Activated T-cell treated with anti-CD3 and anti-CD28 coated beads for 24 hours (primary cell): ENCODE measurements around the gene MRPL45.
A peak's percentile ranks its signal among the peaks of the same experiment; 100 is the strongest.

Source experiments
- DNase-seq: peaks from one replicate; pipeline ENCODE4 v3.0.0-alpha.2; 2020; ENCODE audit warnings: low read depth

The MRPL45 gene

GRCh38 chr17:38325221-38325851 is 28.4 kb downstream of the MRPL45 start:
- no peak for DNase-seq

DNA sequence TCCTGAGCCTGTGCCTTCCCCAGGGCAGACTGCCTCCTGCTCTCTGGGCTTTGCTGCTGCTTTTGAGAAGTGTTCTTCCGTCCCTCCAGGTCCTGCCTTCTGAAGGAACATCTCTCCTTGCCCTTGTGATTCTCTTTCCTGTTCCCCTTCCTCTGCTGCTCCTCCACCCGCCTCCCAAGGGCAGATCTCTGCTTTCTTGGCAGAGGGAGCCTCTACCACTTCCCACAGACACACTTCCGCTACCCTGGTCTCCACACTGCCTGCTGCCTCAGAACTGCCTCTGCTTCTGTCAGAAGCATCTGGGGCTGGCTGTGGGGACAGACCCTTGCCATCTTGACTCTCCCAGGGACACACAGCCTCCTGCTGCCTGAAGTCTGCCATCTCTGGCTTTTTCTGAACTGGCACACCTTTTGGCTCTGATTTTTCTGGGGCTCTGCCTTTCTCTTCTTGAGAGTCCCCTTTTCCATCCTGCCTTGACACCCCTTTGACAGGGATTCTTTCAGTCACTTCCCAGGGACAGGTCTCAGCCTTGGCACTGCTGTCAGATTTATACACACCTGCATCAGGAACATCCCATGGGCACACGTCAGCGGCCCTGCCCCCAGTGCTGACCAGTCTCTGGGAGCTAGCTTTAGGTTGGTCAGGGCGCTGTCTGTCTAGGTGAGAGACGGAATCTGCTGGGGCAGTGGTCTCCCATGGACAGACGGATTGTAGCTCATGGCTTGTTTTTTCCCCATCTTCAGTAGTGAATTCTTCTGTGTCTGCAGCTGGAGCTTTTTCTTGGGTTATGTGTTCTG is 30.2 kb downstream of the MRPL45 start:
- DNase-seq, result no peak

DNA sequence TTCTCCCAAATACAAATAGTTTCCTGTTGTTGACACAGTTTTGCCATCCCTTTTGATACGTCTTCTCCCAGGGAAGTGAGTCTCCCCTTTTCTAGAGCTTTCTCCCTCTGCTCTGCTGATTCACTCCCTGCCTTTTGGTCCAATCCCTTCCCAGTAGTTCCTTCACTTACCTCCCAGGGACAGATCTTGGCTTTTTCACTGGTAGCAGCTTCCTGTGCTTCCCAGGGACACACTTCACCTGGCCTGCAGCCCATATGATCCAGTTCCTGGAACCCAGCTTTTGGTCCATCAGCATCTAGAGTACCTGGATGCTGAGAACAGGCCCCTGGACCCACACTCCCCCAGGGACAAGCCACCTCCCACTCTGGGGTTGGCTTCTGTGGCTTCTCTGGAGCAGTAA is 31.0 kb downstream of the MRPL45 start:
- DNase-seq, result no peak

DNA sequence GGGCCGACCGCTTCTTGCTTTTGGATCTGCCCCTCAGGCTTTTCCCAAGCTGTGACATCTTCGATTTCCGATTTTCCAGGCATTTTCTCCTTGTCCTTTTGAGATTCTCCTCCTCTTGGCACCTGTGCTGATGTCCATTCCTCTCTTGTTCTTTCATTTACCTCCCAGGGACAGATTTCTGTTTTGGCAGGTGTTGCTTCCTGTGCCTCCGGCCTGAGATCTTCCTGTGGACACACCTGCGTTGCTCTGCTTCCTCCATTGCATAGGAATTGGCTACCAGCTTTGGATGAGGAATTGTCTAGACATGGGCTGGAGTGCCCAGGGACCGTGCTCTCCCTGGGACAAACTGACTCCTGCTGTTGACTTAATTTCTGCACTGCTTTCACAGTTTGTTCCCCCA is 31.7 kb downstream of the MRPL45 start:
- DNase-seq, result no peak

- no peak for DNase-seq
Measured at GRCh38 chr17:38329284-38329683, 32.3 kb downstream of the MRPL45 start.

DNA sequence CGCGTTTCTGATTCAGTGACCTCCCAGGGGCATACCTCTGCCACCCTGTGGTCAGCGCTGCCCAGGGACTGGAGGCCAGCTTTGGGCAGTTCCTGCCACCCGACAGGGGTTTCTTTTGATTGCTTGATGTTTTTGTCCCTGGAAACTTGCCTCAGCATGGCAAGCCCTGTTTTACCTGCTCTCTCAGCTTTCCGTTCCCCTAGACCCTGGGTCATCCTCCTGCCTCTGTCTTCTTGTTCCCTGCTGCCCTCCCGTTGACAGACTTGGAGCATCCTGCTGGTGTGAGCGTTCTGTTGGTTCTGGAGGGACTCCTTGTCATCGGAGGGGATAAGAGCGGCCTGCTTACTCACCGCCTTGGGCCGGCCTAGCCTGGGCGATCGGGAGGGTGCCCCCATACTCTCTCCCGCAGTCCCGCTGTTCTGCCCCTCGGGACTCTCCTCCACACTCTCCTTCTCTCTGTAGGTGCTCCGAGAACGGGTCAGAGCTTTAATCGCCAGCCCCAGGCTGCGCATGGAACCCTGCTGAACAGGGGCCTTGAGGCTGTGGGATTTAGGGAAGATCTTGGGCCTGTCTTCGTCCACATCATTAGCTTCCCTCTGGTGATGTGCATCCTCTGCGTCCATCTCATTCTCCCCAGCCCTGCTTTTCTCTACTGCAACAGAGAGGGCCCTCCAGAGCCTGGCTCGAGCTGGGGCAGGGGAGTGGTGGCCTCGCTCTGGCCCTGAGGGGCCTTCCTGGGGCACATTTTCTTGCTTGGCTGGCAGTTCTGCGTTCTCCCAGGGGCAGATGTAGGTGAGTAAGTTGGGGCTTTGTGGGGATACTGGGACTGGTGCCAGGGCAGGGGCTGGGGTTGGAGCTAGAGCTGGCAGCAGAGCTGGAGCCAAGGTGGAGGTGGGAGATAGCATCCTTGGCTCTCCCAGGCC is 33.1 kb downstream of the MRPL45 start:
- no peak for DNase-seq

- DNase-seq, result no peak
Measured at GRCh38 chr17:38330941-38331411, 34.0 kb downstream of the MRPL45 start.

GRCh38 chr17:38332735-38333134 is 35.8 kb downstream of the MRPL45 start:
- DNase-seq, result no peak

DNA sequence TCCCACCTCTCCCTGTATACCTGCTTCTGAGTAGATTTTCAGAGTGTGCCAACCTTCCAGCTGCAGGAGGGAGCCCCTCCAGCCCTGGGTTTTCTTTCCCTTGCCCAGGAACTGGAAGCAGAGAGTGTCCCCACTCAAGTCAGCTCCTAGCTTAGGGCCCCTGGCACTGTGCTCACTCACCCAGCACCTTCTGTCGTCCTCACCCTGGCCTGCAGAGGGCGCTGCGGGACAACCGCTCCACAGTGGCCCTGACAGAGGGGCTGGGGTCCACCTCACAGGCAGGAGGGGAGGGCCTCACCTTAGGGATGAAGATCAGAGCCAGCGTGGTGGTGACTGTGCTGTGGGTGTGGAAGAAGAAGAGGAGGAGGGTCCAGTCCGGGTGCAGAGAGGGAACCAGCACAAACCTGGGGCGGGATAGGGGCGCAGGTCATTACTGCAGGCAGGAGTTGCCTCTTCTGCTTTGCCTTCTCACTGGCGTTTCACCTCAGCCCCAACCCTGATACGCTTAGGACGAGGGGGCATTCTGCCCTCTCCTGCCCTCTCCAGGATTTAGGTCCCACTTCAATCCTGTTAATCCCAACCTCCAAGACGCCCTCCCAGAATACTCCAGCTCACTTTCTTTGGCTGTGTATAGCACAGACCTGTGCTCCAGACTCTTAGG is 36.8 kb downstream of the MRPL45 start:
- DNase-seq, result peak; percentile 17

DNA sequence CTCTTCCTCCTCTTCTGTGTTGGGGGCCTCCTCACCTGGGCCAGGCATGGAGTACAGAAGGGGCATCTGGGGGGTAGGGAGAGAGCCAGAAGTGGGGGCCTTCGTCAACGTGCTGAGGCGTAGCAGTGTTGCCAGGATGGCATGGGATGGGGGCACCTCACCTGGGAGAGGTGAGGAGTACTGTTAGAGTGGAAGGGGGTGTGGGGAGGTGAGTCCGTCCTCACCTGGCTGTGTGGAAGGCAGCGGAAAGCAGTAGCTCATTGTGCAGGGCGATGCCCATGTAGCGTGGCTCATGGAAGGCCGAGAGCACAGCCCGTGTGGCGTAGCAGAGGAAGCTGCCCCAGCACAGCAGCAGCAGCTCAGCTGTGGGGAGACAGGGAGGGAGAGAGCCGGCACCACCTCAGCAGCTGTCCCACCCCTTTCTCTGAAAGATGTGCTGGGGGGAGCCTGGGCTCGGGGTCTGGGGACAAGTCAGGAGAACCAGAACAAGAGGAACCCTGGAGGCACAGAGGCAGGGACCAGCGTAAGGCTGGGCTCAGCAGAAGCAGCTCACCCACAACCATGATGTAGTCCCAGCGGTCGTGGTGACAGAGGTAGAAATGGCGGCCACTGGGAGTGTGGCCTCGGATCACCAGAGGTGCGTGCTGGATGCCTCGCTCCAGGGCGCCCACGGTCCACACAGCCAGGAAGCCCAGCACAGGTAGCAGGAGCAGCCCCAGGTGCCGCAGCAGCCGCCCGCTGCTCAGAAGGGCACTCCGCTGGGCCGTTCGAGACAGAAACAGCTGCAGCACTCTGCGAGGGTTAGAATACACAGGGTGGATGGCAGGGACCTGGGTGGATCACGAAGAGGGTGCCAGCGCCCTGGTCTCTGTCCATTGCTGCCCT is 37.8 kb downstream of the MRPL45 start:
- no peak for DNase-seq

- no peak for DNase-seq
Measured at GRCh38 chr17:38336838-38337237, 39.9 kb downstream of the MRPL45 start.

DNA sequence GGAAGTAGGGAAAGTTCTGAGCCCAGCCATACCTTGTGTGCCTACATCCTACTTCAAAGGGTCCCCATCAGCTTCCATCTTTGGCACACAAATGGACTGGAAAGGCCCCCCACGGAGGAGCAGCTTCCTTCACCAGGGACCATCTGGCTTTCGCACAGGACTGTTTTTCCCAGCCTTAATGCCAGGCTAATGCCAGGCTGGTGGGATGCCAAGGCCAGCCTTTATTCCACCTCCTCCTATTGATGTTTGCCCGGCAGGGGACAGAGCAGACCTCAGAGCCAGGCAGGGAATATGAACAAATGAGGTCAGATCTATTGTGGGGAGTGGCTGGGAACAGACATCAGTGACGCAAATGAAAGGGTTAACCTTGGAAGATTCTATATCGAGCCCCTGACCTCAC is 41.1 kb downstream of the MRPL45 start:
- DNase-seq, result no peak

DNA sequence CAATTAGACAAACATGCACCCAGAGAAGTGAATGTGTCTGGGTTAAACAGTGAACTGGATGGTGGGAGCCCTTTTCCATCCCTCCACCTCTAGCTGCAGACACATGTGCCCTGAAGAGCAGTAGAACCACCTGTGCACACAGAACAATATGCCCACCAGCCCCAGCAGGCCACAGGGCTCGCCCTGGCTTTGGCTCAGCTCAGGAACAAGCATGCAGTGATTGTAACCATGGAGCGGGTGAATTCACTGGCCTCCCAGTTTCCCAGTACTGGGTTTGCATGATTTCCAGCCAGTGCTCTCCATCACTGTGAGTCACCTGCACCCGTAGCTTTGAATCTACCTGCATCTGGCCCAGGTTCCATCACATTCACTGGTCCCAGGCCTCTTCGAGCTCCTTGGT is 41.6 kb downstream of the MRPL45 start:
- DNase-seq, result no peak

DNA sequence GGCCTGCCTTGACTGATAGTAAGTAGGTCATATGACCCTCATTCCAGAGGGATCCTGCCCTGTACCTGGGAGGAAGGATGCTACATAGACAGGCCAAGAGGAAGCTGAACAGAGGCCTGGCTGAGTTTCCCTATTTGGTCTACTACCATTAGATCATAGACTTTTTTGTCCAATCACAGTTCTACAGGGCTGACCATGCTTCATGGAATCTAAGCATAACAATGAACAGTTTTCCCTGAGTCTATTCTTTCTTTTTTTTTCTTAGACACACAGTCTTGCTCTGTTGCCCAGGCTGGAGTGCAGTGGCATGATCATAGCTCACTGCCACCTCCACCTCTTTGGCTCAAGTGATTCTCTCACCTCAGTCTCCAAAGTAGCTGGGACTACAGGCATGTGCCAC is 42.9 kb downstream of the MRPL45 start:
- DNase-seq, result no peak

DNA sequence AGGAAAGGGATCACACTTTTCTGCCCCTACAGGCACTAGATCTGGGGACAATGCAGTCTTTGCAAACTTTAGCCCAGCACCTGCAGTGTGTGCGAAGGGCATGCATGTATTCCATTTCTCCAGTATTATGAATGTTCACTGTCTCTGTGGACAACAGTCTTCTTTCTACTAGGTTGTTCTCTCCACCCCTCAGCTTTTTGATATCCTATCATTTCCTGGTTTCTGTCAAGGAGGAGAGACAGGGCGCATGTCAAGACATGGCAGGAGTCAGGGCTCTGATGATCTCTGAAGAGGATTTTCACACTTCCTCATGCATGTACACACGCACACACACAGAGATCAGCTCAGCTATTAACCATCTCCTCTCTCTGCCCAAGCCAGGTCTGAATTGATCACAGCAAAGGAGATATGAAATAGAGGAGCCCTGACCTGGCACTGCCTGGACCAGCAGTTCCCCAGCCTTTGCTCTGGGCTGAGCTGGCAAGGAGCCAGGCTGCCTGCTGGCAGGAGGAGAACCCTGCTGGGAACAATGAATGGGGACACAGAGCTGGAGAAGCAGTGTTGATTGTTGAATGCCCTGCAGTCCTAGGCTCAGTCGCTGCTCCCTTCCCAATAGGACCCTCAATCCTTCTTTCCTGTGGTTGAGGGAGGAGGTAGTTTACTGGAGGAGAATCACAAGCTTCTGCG is 44.2 kb downstream of the MRPL45 start:
- DNase-seq, result no peak

DNA sequence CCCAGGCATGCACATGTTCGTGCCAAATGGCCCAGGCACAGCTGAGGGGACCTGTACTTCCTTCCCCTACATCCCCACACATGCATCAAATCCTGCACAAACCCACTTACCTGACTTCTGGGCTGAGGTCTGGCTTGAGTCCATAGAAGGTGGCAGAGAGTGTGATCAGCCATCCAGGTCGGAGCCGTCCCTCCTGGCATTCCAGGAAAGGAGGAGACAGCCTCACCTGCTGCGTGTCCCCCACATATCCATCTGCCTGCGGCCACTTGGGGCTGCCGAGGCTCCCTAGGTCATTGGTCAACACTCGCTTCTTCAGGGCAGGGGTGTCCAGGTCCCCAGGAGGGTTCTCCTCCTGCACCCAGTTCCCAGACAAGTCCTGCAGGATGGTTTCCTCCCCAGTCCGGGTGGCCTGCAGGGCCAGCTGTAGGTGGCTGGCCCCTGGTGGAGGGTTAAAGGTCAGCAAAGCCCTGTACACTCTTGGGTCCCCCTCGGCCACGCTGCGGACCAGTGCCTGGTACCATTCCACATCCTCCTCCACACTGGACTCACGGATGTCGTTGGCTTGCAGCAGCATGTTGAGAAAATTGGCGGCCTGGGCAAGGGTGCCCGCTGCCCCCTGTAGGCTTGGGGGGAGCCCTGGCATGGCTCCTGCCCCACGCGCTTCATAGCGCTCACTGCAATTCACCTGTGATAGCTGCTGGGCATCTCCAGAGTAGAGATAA is 46.1 kb downstream of the MRPL45 start:
- no peak for DNase-seq

DNA sequence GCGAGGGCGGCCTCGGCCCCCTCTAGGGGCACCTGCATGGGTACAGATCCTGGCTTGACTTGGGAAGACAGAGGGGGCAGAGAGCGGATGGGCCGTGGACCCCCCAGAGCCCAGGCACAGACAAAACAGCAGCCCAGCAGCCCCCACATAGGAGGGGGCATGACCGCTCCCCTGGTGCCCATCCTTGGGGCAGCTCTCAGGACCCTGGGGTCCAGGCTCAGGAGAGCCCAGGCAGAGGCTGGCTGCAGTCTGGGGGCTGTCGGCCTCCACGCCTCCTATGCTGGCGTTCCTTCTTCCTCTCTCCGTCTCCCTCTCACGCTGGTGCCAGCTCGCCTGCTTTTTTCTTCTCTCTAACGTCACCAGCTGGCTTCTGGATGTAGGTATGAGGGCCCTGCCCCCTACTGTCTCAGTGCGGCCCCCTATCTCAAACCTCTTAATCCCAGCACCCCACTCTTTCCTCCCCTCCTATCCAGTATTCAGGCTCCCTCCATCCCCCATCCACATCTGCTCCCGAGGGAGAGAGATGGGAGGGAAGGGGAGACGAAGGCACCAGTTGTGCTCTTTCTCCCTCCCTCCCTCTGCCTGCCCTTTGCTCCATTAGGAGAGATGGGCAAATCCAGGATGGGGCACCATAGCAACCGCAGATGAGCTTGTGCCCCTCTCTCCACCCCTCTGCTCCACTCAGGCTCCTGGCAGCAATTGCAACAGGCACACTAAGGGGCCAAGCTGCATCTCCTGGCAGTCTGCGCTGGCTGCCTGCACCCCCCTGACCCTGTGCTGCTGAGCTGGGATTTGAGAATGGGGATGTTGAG is 46.8 kb downstream of the MRPL45 start, which contains the start of gene GPR179:
Gene GPR179, minus strand, starts transcription at position 349 of the 812 bp plus-strand sequence. Its CDS starts 167 bp downstream, at position 182.
- DNase-seq, result no peak

DNA sequence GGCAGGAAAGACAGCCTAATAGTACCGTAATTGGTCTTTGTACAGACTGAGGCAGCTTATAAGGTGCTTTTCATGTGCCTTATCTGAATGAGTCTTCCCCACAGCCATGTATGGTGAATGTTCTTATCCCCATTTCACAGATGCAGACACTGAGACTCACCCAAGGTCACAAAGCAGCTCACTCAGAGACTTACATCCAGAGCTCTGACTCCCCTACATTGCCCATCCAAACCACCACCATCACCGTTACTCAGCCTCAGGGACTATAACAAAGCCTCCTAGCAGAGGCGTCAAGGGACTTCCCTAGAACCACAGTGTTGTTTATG is 47.4 kb downstream of the MRPL45 start:
- DNase-seq, result no peak

GRCh38 chr17:38345743-38346142 is 48.8 kb downstream of the MRPL45 start:
- DNase-seq, result no peak
